OCI-LY1 (cell line): ENCODE results near the gene MPP4.

ENCODE experiments used
- H2AFZ ChIP-seq: fragments of 200-600 bp; sonication (generic), shearing (Covaris generic); 2 replicates; pipeline ENCODE4 v1.6.0; 2014; ENCODE audit warnings: antibody characterized with exemption, mild to moderate bottlenecking, low read length
- H3F3A ChIP-seq: fragments of 200-600 bp; sonication (generic), shearing (Covaris generic); 2 replicates; pipeline ENCODE4 v1.6.0; 2014; ENCODE audit warnings: mild to moderate bottlenecking, antibody characterized with exemption, low read length, moderate library complexity; ENCODE audit not compliant: insufficient read depth
- H3K27ac ChIP-seq: fragments of 200-600 bp; sonication (generic); 2 replicates; pipeline ENCODE4 v1.5.1; 2014; ENCODE audit warnings: low read length, mixed run types, mild to moderate bottlenecking, low read depth; ENCODE audit not compliant: poor library complexity, severe bottlenecking
- H3K27me3 ChIP-seq: fragments of 200-600 bp; sonication (generic); 2 replicates; pipeline ENCODE4 v1.6.0; 2014; ENCODE audit warnings: antibody characterized with exemption, mild to moderate bottlenecking, low read length, moderate library complexity; ENCODE audit not compliant: insufficient read depth
- H3K36me3 ChIP-seq: fragments of 200-600 bp; sonication (generic); 2 replicates; pipeline ENCODE4 v1.6.1; 2014; ENCODE audit warnings: mild to moderate bottlenecking, antibody characterized with exemption, low read length, moderate library complexity, mixed read lengths; ENCODE audit not compliant: insufficient read depth
- H3K4me1 ChIP-seq: fragments of 200-600 bp; sonication (generic); 2 replicates; pipeline ENCODE4 v1.5.1; 2014; ENCODE audit warnings: mild to moderate bottlenecking, low read length, moderate library complexity; ENCODE audit not compliant: insufficient read depth, severe bottlenecking
- H3K4me2 ChIP-seq: fragments of 200-600 bp; sonication (generic), shearing (Covaris generic); 2 replicates; pipeline ENCODE4 v1.6.1; 2014; ENCODE audit warnings: low read length
- H3K4me3 ChIP-seq: fragments of 200-600 bp; sonication (generic); 2 replicates; pipeline ENCODE4 v1.5.1; 2014; ENCODE audit warnings: low read length, low read depth, mild to moderate bottlenecking, mixed read lengths; ENCODE audit not compliant: poor library complexity, severe bottlenecking
- H3K79me2 ChIP-seq: fragments of 200-600 bp; shearing (Covaris generic); 2 replicates; pipeline ENCODE4 v1.6.1; 2016; ENCODE audit warnings: mixed run types, low read length, mixed read lengths; ENCODE audit not compliant: insufficient read depth
- H3K9ac ChIP-seq: fragments of 200-600 bp; sonication (generic), shearing (Covaris generic); 2 replicates; pipeline ENCODE4 v1.6.1; 2014; ENCODE audit warnings: mild to moderate bottlenecking, low read length, mixed read lengths
- H3K9me2 ChIP-seq: fragments of 200-600 bp; sonication (generic), shearing (Covaris generic); 2 replicates; pipeline ENCODE4 v1.6.1; 2014; ENCODE audit warnings: low read depth, mild to moderate bottlenecking, low read length, mixed read lengths
- H3K9me3 ChIP-seq: fragments of 200-600 bp; shearing (Covaris generic); 2 replicates; pipeline ENCODE4 v1.6.1; 2014; ENCODE audit warnings: low read length, mixed read lengths
- H4K20me1 ChIP-seq: fragments of 200-600 bp; sonication (generic), shearing (Covaris generic); 2 replicates; pipeline ENCODE4 v1.6.0; 2016; ENCODE audit warnings: mild to moderate bottlenecking, low read length; ENCODE audit not compliant: insufficient read depth
- EZH2 ChIP-seq: fragments of 200-600 bp; sonication (generic), shearing (Covaris generic); IDR thresholded peaks from 2 replicates; pipeline ENCODE4 v1.8.0; 2017; ENCODE audit warnings: borderline replicate concordance, mixed run types, mild to moderate bottlenecking, antibody characterized with exemption, low read length, moderate library complexity, mixed read lengths
- TF ChIP-seq, protein P1 (sequence below): fragments of 200-600 bp; sonication (generic), shearing (Covaris generic); IDR thresholded peaks from 2 replicates; pipeline ENCODE4 v1.5.1; 2017; ENCODE audit warnings: mild to moderate bottlenecking, antibody characterized with exemption, low read length, moderate library complexity, mixed read lengths

MPP4 gene

DNA sequence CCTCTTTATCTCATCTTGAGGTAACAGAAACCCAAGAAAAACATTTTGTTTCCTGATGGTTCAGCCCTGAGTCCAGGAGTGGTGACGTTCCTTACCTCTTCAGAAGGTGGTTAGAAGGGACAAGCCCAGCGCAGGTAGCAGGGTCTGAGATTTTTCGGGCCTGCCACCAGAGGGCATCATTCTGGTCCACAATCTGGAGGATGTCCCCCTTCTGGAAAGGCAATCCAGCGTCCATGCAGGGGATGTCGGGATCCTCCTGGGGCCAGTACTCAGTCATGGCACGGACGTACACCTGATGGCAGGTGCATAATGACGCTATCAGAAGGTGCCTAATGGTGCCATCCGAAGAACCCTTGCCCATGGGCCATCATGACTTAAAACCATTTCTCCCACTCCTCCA is 17.7 kb downstream of the MPP4 start:
- no peak overlapping the region for H3K27ac ChIP-seq
- H3K27me3 ChIP-seq = no peaks in the 10 kb centered on the region; the same call in 1 of the 2 replicates
- H3K9ac ChIP-seq = no peak overlapping the region
- no peak overlapping the region for H3K4me3 ChIP-seq
- H4K20me1 ChIP-seq = no peaks in the 10 kb centered on the region
- no peaks in the 10 kb centered on the region for H3K36me3 ChIP-seq
- TF ChIP-seq EZH2 = no peak
- TF ChIP-seq, protein P1, sequence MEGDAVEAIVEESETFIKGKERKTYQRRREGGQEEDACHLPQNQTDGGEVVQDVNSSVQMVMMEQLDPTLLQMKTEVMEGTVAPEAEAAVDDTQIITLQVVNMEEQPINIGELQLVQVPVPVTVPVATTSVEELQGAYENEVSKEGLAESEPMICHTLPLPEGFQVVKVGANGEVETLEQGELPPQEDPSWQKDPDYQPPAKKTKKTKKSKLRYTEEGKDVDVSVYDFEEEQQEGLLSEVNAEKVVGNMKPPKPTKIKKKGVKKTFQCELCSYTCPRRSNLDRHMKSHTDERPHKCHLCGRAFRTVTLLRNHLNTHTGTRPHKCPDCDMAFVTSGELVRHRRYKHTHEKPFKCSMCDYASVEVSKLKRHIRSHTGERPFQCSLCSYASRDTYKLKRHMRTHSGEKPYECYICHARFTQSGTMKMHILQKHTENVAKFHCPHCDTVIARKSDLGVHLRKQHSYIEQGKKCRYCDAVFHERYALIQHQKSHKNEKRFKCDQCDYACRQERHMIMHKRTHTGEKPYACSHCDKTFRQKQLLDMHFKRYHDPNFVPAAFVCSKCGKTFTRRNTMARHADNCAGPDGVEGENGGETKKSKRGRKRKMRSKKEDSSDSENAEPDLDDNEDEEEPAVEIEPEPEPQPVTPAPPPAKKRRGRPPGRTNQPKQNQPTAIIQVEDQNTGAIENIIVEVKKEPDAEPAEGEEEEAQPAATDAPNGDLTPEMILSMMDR = peak; percentile 72
- H2AFZ ChIP-seq = no peak overlapping the region
- H3K9me3 ChIP-seq = no peaks in the 10 kb centered on the region
- no peak overlapping the region for H3K4me2 ChIP-seq
- no peaks in the 10 kb centered on the region for H3F3A ChIP-seq
- no peaks in the 10 kb centered on the region for H3K4me1 ChIP-seq
- no peaks in the 10 kb centered on the region for H3K9me2 ChIP-seq
- no peaks in the 10 kb centered on the region for H3K79me2 ChIP-seq

- no peaks in the 10 kb centered on the region for H3K9me2 ChIP-seq
- peaks cover 4% of the 10 kb centered on the region; the same call in 1 of the 2 replicates for H3K27me3 ChIP-seq
- no peak overlapping the region for H3K27ac ChIP-seq
- no peaks in the 10 kb centered on the region for H3K9me3 ChIP-seq
- no peak overlapping the region for H2AFZ ChIP-seq
- no peaks in the 10 kb centered on the region for H3K36me3 ChIP-seq
- H3K4me2 ChIP-seq = no peak overlapping the region
- no peaks in the 10 kb centered on the region for H3K4me1 ChIP-seq
- H3K79me2 ChIP-seq = no peaks in the 10 kb centered on the region
- TF ChIP-seq, protein P1 = no peak
- no peak for TF ChIP-seq EZH2
- H3F3A ChIP-seq = no peaks in the 10 kb centered on the region
- H3K9ac ChIP-seq = no peak overlapping the region
- H4K20me1 ChIP-seq = no peaks in the 10 kb centered on the region
- H3K4me3 ChIP-seq = no peak overlapping the region
These were observed 20.0 kb downstream of the MPP4 start for GRCh38 chr2:201678401-201678800.

DNA sequence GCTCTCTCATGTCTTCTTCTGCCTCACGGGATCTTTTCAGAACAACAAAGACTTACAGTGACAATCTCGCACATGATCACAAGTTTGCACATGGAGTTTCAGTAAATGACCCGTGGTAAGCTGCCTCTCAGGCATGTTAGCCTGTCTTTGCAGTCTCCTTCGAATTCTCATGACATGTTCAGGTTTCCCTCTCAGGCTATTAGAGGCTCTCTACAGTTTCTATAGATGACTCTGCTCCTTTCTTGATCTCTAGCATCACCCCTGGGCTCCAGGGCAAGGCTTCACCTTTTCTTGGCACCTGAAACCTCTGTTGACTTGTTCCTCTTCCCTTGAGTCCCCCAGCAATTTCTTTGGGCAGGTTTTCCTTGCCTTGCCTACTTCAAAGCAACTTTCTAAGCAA is 23.0 kb downstream of the MPP4 start:
- H3K4me1 ChIP-seq = no peaks in the 10 kb centered on the region
- no peaks in the 10 kb centered on the region for H4K20me1 ChIP-seq
- peaks cover 4% of the 10 kb centered on the region; the same call in 1 of the 2 replicates for H3K27me3 ChIP-seq
- H3K27ac ChIP-seq = no peak overlapping the region
- H3K79me2 ChIP-seq = no peaks in the 10 kb centered on the region
- H3K9me3 ChIP-seq = no peaks in the 10 kb centered on the region
- H3K4me2 ChIP-seq = no peak overlapping the region
- no peak overlapping the region for H2AFZ ChIP-seq
- no peaks in the 10 kb centered on the region for H3F3A ChIP-seq
- H3K9me2 ChIP-seq = no peaks in the 10 kb centered on the region
- no peaks in the 10 kb centered on the region for H3K36me3 ChIP-seq
- H3K9ac ChIP-seq = no peak overlapping the region
- no peak overlapping the region for H3K4me3 ChIP-seq
- TF ChIP-seq, protein P1 = no peak
- no peak for TF ChIP-seq EZH2
